HFFc6 (cell line): Measurements from ENCODE around the gene NTMT1. TPM values are rescaled to one million over a fixed set of nuclear protein-coding genes. Genes with fewer than 3 reads are reported as not detected.

ENCODE experiments used
- DNase-seq: peaks from one replicate; pipeline ENCODE4 v3.0.0-alpha.2; 2018
- H3K27ac Mint-ChIP-seq: 2 replicates; pipeline ENCODE4 v1.8.0; 2020; ENCODE audit warnings: mild to moderate bottlenecking, mixed read lengths
- H3K27me3 Mint-ChIP-seq: 2 replicates; pipeline ENCODE4 v1.8.0; 2021; ENCODE audit warnings: mild to moderate bottlenecking, moderate library complexity, mixed read lengths; ENCODE audit not compliant: insufficient read depth
- H3K36me3 Mint-ChIP-seq: 2 replicates; pipeline ENCODE4 v1.8.0; 2021; ENCODE audit warnings: low read depth, mixed read lengths
- H3K4me1 Mint-ChIP-seq: 2 replicates; pipeline ENCODE4 v1.8.0; 2020; ENCODE audit warnings: low read depth, mixed read lengths
- H3K4me3 Mint-ChIP-seq: 2 replicates; pipeline ENCODE4 v1.8.0; 2020; ENCODE audit warnings: mild to moderate bottlenecking, moderate library complexity, mixed read lengths
- H3K9me3 Mint-ChIP-seq: 2 replicates; pipeline ENCODE4 v1.8.0; 2020; ENCODE audit warnings: mild to moderate bottlenecking, mixed read lengths
- total RNA-seq, 6 experiments: library from RNA; stranded (reverse); fragmentation: NEBNext Ultra II Directional; extraction: Animal tissue kit (Norgen Biotek cat#: 25700); gene quantifications; 2 replicates in 1 of 6; 3 replicates in 5 of 6; pipeline ENCODE4 v1.2.3, GENCODE V29; 2021
- TF ChIP-seq, protein P1 (sequence below): fragments of 200-600 bp; sonication (generic); IDR thresholded peaks from 2 replicates; pipeline ENCODE4 v1.5.0; 2021; ENCODE audit warnings: antibody characterized with exemption, mild to moderate bottlenecking

The NTMT1 gene
- total RNA-seq, 6 experiments from 2014 or later = 81.6 to 90.0 (median 87.7) TPM

DNA sequence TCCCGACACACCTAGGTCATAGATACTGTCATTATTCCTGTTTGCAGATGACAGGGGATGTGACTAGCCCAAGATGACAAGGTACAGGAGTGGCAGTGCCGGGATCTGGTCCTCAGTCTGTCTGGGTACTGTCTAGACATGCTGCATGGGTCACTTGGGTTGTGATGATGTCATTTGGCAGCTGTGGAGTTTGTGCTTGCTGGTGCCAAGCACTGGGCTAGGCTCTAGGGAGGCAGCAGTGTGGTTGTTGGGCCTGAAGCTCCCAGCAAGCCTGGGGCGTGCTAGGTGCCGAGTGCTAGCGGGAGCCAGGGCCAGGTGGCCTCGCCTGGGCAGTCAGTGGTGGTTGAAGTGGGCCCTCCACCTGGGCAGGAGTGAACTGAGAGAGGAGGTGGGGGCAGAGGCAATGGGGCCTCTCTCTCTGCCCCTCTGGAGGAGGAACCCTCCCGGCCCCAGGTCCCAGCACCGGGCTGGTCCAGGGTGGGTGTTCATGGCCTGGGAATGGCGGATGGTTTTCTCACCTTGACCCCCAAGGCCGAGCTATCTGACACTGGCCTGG lies 24.8 kb downstream of the NTMT1 start:
- TF ChIP-seq, protein P1, sequence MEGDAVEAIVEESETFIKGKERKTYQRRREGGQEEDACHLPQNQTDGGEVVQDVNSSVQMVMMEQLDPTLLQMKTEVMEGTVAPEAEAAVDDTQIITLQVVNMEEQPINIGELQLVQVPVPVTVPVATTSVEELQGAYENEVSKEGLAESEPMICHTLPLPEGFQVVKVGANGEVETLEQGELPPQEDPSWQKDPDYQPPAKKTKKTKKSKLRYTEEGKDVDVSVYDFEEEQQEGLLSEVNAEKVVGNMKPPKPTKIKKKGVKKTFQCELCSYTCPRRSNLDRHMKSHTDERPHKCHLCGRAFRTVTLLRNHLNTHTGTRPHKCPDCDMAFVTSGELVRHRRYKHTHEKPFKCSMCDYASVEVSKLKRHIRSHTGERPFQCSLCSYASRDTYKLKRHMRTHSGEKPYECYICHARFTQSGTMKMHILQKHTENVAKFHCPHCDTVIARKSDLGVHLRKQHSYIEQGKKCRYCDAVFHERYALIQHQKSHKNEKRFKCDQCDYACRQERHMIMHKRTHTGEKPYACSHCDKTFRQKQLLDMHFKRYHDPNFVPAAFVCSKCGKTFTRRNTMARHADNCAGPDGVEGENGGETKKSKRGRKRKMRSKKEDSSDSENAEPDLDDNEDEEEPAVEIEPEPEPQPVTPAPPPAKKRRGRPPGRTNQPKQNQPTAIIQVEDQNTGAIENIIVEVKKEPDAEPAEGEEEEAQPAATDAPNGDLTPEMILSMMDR = no peak
- Mint-ChIP-seq H3K4me1 (peaks cover 8% of the 10 kb centered on the region), H3K27ac (no peak overlapping the region), H3K36me3 (peaks cover 4% of the 10 kb centered on the region; the same call in 1 of the 2 replicates), H3K9me3 (no peaks in the 10 kb centered on the region), H3K4me3 (no peak overlapping the region), H3K27me3 (peaks cover 2% of the 10 kb centered on the region; the same call in 1 of the 2 replicates)
- no peak for DNase-seq

DNA sequence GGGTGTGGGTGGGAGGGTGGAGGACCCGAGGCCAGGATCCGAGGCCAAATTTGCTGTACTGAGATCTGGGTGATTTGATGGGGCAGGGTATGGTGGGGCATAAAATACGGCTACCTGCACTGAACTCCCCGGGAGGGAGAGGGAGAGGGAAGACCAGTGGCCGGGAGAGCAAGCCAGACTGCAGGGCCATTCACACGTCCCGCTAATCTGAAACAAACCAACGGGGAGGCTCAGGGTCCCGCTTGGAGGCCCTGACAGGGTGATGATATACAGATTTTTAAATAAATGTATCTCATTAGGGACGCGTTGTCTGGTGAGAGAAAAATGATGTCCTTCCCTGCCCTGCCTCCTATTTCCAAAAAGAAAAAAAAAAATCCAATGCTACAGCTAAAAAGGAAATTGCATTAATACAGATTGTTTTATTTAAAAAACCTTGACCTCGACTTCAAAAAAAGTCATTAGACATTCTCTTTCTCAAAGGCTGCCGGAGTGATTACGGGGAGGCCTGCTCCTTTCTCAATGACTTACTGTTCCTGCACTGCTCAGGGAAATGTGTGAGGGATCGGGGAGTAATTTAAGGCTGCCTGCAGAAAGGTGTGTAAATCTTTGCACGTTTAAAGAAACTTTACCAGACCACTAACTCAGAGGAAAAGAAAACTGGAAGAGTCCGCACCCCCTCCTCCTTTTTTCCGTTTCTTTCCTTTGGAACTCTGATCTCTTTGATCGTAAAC lies 28.0 kb downstream of the NTMT1 start:
- H3K27me3 Mint-ChIP-seq = peaks cover 2% of the 10 kb centered on the region; the same call in 1 of the 2 replicates
- H3K4me3 Mint-ChIP-seq = no peak overlapping the region
- H3K27ac Mint-ChIP-seq = no peak overlapping the region
- H3K9me3 Mint-ChIP-seq = no peaks in the 10 kb centered on the region
- no peaks in the 10 kb centered on the region for H3K36me3 Mint-ChIP-seq
- no peak for DNase-seq
- H3K4me1 Mint-ChIP-seq = peaks cover 22% of the 10 kb centered on the region
- TF ChIP-seq, protein P1 = no peak

DNA sequence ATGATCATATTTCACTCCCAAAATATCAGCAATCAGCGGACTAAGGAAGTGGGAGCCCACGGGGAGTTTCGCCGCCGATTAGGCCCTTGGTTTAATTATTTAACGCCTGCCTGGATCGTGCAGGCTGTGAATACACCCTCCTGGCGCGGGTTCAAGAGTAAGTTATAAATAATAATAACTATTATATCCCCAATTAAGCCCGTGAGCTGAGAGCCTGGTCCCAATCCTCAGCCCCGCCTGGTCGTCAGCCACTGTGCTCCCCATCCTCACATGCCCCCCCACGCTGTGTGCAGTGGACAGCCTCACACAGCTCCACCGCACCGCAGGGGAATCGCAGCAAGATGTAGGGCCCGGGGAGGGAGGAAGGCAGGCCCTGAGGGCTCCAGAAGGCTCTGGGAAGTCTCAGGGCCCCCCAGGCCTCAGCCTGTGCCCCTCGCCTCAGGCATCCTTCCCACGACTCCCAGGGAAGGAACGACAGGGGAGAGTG lies 28.6 kb downstream of the NTMT1 start:
- H3K27me3 Mint-ChIP-seq = peaks cover 2% of the 10 kb centered on the region; the same call in 1 of the 2 replicates
- no peaks in the 10 kb centered on the region for H3K9me3 Mint-ChIP-seq
- DNase-seq = no peak
- H3K4me3 Mint-ChIP-seq = no peak overlapping the region
- TF ChIP-seq, protein P1 = no peak
- H3K4me1 Mint-ChIP-seq = peaks cover 22% of the 10 kb centered on the region
- H3K36me3 Mint-ChIP-seq = no peaks in the 10 kb centered on the region
- no peak overlapping the region for H3K27ac Mint-ChIP-seq

DNA sequence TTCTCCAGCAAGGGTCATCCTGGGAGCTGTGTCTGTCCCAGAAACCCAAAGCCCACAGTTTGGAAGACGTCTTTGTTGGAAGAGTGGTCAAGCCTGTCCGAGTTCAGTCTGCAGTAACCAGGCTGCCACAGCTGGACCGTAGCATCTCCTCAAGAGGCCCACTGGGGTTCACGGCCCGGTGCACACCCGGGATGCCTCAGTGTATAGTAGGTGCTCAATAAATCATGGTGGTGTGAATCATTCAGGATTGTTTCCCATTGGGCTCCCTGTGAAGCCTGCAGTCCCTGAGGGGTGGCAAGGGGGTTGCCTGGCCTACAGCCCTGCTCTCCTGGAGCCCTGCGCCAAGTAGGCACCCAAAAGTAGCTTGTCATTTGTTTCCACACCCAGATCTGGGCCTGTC lies 29.2 kb downstream of the NTMT1 start:
- Mint-ChIP-seq H3K36me3 (no peaks in the 10 kb centered on the region), H3K27ac (no peak overlapping the region), H3K27me3 (peaks cover 4% of the 10 kb centered on the region; the same call in 1 of the 2 replicates), H3K4me3 (no peak overlapping the region), H3K4me1 (peaks cover 19% of the 10 kb centered on the region), H3K9me3 (no peaks in the 10 kb centered on the region)
- DNase-seq = no peak
- TF ChIP-seq, protein P1 = no peak

DNA sequence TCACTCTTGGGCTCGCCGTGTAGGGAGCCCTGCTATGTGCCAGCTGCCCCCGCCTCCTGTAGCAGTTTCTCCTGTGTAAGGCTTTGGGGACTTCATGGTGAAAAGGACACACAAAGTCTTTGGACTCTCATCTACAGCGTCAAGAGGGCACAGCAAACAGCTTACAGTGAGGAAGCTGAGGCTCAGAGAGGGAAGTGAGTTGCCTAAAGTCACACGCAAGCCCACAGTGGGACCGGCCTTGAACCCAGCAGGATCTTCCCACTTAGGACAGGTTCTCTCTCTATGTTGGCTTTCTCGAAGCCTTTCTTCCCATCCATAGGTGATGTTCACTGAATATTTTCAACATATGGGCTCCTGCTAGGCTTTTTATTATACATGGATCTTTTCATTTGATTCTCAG lies 29.7 kb downstream of the NTMT1 start:
- TF ChIP-seq, protein P1 = no peak
- Mint-ChIP-seq H3K27ac (no peak overlapping the region), H3K9me3 (no peaks in the 10 kb centered on the region)

More for the DNA sequence above, 29.7 kb downstream of the NTMT1 start:
- Mint-ChIP-seq H3K36me3 (no peaks in the 10 kb centered on the region), H3K4me1 (peaks cover 16% of the 10 kb centered on the region), H3K4me3 (peak overlapping the region; percentile 13; the same call in 1 of the 2 replicates), H3K27me3 (peaks cover 5% of the 10 kb centered on the region; the same call in 1 of the 2 replicates)
- no peak for DNase-seq
